HG03520 (cell line): ENCODE data around the gene MYOC.
"Not testable (repeated sequence)": the region's sequence is repeated elsewhere in the genome, so short reads cannot be mapped to it uniquely, and the experiment has no call there.

Source experiments
- ATAC-seq: cut with Tn5 transposase; IDR thresholded peaks from one replicate; pipeline ENCODE4 v1.9.1; 2021; ENCODE audit warnings: mild to moderate bottlenecking, moderate library complexity; ENCODE audit not compliant: unreplicated experiment

MYOC gene

DNA sequence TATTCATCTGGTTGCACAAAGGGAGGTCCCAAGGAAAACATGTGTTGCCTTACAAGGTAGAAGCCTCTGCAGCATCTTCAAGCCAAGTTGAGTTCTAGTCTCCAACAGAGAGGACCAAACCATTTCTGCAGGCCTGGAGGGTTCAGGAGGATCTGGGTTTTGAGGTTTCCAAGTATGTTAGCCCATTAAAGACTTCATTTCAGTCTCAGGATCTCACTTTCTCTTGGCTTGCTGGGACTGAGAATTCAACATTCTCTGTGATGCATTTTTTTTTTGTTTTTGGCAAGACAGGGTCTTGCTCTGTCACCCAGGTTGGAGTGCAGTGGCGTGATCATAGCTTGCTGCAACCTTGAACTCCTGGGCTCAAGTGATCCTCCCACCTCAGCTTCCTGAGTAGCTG, 39.2 kb downstream of the MYOC start:
- no peak for ATAC-seq

DNA sequence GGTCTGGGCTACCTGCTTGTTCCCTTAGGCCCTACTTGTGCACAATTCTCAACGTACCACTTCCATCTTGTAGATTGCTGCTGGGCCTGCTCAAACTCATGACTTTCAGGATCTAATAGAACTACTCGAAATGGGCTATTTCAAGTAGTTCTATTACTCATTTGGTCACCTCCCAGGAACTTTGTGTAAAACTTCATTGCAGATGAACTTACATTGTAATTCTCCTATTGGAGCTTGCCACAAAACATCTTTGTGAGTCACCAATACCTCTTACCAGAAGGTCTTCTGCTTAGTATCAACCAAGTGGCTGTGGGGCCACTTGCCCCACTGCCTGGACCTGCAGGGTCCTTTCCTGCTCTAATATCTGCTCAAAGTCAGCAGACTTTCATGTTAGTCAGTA, 41.2 kb downstream of the MYOC start:
- ATAC-seq, result no peak

DNA sequence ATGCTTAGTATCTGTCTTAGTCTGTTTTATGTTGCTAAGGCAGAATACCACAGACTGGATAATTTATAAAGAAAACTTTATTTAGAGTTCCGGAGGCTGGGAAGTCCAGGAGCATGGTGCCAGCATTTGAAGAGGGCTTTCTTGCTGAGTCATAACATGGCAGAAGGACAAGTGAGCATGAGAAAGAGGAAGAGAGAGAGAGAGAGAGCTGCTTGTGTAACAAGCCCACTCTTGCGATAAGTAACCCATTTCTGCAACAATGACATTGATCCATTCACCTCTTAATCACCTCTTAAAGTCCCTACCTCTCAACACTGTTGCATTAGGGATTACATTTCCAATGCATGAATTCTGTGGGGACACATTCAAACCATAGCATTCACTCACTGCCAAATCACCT, 42.1 kb downstream of the MYOC start:
- ATAC-seq, result no peak

DNA sequence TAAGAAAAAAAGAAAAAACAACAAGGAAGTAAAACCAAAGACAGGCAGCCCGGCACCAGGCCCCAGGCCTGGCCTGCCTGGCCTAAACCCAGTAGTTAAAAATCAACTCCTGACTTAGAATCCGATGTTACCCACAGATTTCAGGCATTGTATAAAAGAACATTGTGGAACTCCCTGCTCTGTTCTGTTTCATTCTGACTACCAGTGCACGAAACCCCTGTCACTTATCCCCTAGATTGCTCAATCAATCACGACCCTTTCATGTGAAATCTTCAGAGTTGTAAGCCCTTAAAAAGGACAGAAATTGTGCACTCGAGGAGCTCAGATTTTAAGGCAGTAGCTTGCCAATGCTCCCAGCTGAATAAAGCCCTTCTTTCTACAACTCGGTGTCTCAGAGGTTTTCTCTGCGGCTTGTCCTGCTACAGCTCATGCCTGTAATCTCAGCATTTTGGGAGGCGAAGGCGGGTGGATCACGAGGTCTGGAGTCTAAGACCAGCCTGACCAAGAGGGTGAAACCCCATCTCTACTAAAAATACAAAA, 46.0 kb downstream of the MYOC start:
- ATAC-seq, result no peak

DNA sequence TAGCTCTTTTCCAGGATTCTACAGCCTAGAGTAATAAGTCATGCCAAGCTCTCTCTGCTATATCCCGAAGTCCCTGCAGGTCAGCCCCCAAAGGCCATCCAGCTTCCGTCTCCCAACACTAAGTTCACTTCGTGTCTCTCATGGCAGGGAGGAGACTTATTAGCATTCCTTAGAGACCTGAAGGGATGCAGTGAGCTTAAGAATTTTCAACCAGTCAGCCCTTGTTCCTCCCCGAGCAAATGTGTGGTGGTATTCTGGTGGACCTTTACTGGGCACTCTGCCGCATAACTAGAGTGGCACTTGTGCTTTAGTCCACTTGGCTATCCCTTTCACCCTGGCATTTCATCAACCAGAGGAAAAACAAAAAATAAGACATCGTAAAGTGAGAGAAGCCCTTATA, 49.4 kb downstream of the MYOC start:
- ATAC-seq, result not testable (repeated sequence)

DNA sequence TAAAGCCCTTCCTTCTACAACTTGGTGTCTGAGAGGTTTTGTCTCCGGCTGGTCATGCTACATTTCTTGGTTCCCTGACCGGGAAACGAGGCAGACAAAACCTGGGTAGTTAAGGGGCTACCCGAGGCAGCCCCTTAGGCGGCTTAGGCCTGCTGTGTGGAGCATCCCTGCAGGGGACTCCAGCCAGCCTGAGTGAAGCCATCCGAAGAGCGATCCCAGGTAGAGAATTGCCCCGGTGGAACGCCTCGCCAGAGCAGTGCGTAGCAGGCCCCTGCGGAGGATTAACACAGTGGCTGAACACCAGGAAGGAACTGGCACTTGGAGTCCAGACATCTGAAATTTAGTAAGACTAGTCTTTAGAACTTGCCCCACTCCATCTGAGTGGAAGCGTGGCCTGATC, 51.6 kb downstream of the MYOC start:
- ATAC-seq, result no peak

DNA sequence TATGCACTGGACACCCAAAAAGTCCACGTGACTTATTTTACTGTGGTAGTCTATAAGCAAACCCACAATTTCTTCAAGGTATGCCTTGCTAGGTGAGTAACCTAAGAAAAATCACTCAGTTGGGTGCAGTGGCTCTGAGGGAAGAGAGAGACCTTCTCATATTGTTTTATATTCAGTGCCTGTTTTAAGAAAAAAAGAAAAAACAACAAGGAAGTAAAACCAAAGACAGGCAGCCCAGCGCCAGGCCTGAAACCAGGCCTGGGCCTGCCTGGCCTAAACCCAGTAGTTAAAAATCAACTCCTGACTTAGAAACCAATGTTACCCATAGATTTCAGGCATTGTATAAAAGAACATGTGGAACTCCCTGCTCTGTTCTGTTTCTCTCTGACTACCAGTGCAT, 52.2 kb downstream of the MYOC start:
- not testable (repeated sequence) for ATAC-seq

DNA sequence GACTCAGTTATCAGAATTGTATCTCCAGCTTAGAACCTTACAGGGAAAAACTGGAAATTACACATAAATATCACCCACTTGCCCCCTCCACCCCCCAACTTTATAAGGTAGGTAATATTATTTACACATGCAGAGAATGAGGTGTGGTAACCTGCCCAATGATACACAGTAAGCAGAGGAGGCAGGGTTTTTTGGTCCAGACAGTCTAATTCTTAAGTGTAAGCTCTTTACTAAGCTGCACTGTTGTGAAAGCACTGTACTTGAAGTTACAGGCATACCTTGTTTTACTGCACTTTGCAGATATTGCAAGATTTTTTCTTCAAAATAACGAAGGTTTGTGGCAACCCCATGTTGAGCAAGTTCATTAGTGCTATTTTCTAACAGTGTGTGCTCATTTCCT, 55.3 kb downstream of the MYOC start:
- ATAC-seq, result no peak

DNA sequence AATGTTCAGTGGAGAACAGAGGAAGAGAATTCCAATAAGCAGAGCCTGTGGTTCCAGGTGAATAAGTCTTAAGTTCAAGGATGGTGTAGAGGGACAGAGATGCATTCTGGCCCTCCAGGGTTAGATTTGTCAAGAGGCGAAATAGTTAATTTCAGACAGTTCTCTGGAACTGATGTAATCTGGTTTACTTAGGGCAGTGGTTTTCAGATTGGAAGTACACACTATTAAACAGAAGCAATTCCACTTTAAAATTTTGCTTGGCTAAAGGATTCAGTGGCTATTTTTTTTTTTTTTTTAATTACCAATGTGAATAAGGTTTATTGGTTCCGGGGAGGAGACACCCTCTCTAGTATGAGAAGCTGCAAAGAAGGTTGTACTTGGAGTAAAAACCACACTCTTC, 55.8 kb downstream of the MYOC start:
- no peak for ATAC-seq

DNA sequence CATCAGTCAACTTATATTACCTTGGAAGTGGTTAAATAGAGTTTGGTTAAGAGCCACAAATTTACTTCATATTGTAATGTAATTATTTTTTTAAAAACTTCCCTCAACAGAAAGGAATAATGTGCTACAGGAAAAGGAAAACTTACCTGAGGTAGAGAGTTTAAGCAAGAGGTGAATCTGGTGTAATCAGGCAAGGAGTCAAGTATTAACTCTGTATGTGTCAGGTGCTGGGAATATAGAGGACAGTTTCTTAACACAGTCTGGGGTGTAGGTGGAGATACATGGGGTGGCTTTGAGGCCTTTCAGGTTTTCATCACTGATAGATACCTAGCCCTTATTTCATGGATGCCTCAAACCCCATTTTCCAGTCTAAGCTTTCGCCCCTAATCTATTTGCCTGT, 56.4 kb downstream of the MYOC start:
- no peak for ATAC-seq

DNA sequence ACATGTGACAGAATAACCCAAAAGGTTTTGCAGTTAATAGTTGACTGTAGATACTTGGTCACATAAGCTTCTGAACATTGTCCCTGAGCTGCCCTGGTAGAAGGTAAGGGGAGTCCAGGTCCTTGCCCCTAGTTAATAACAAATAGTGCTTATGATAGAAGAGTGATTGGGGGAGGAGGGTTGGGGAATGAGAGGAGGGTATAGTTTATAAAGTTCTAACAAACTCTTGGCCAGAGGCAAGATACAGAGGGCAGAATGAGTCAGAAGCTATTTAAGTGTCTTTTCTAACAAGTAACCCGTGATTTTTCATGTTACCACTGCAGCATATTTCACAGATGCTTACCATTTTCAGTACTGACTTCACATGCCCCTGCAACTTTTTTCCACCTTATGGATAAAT, 57.2 kb downstream of the MYOC start:
- ATAC-seq, result no peak

DNA sequence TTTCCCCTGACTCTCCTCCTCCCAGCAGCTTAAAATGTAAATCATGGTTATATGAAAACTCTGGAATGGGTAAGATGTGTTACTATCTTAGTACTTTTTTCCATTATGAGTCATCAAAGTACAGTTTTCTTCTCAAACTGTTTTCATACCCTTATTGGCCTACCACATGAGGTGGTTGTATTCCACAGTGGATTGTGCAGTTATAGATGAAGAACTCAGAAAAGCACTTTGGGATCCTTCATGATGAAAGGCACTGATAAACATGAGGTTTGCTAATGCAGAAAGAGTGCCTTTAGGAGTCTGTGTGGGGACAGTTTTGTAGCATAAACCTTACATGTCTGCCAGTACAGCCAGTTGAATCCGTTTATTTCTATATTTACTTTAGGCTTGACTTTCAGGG, 62.5 kb downstream of the MYOC start:
- no peak for ATAC-seq

DNA sequence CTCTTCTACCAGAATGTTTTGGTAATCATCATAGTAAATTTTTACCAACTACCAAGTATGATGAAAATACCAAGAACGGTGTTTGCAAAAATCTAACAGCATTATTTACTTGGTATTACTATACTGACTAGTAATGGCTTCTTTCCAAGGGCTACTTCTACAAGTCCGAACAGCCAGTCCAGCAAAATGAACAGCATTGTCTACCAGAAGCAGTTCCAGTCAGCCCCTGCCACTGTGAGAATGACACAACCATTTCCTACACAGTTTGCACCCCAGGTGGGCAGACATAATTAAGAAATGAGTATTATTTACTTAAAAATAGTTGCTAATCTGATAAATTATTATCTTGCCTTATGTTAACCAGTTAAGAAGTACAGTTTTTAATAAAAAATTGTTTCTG, 64.3 kb downstream of the MYOC start:
- no peak for ATAC-seq

DNA sequence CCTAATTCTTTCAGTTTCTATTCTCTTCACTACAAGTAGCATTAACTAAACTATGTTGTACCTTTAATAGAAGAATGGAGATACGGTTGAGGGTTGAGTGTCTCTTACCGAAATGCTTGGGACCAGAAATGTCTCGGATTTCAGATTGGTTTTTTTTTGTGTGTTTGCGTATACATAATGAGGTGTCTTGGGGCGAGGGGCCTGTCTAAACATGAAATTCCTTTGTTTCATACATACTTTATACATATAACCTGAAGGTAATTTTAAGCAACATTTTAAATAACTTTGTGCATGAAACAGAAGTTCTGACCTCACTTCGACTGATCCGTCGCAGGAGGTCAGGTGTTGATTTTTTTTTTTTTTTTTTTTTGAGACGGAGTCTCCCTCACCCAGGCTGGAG, 66.8 kb downstream of the MYOC start:
- no peak for ATAC-seq
